Measurements from ENCODE around the gene RHOD. TPM values are rescaled to one million over a fixed set of nuclear protein-coding genes. Genes with fewer than 3 reads are reported as not detected.

The RHOD gene
- total and polyA plus RNA-seq, 2 of the 8 experiments (the other 6 are each of a cell fraction or from before 2014, with no cell fraction given): 12.1 to 17.6 TPM

- peak; percentile 67; the same call in 1 of the 2 replicates for TF ChIP-seq RBBP5 (IDR thresholded peaks at IDR 0.05; ENCODE audit: borderline replicate concordance, low read depth, low read length)
- no peak for TF ChIP-seq GTF2F1 (IDR thresholded peaks at IDR 0.05; ENCODE audit: borderline replicate concordance, low read depth, low read length)
- TF ChIP-seq YY1 (IDR thresholded peaks at IDR 0.05; ENCODE audit: low read depth, low read length): no peak
- no peak for TF ChIP-seq TBP (IDR thresholded peaks at IDR 0.05; ENCODE audit: low read depth, low read length)
- no peak for TF ChIP-seq SP2 (IDR thresholded peaks at IDR 0.05; ENCODE audit: low read length)
- no peak for TF ChIP-seq PHF8 (conservative IDR thresholded peaks at IDR 0.05; ENCODE audit: low read depth, low read length)
- TF ChIP-seq E2F6 (IDR thresholded peaks at IDR 0.05): peak; percentile 22; the same call in 1 of the 2 replicates
- TF ChIP-seq RFX5 (IDR thresholded peaks at IDR 0.05; ENCODE audit: borderline replicate concordance, low read depth, low read length): no peak
- no peak for TF ChIP-seq TCF12 (IDR thresholded peaks at IDR 0.05; ENCODE audit: low read depth, low read length)
- TF ChIP-seq CHD2 (IDR thresholded peaks at IDR 0.05; ENCODE audit: low read length): no peak
- TF ChIP-seq CREB1 (IDR thresholded peaks at IDR 0.05): 0 out of 2 replicates have a peak, but pooled peaks have one; percentile 18
Observed at GRCh38 chr11:67022961-67023956, 33.4 kb upstream of the RHOD start, which contains the start of gene SYT12 (continued).

Data from H1 (cell line).